Nephron (organoid): ENCODE results near the gene TRPV3.

Experiments
- H3K27ac Mint-ChIP-seq, 3 experiments: 2 replicates each; pipeline ENCODE4 v1.8.0; 2020; ENCODE audit warnings: mixed read lengths in 3 of 3, mild to moderate bottlenecking in 2 of 3, moderate library complexity in 1 of 3
- H3K27me3 Mint-ChIP-seq: 2 replicates; pipeline ENCODE4 v1.8.0; 2021; ENCODE audit warnings: low read depth, mild to moderate bottlenecking, moderate library complexity, mixed read lengths
- H3K36me3 Mint-ChIP-seq: 2 replicates; pipeline ENCODE4 v1.8.0; 2020; ENCODE audit warnings: low read depth, mixed read lengths
- H3K4me1 Mint-ChIP-seq: 2 replicates; pipeline ENCODE4 v1.8.0; 2020; ENCODE audit warnings: mixed read lengths
- H3K4me3 Mint-ChIP-seq, 3 experiments: 2 replicates each; pipeline ENCODE4 v1.8.0; 2020; ENCODE audit warnings: mild to moderate bottlenecking in 3 of 3, mixed read lengths in 3 of 3, moderate library complexity in 2 of 3
- H3K9me3 Mint-ChIP-seq: 2 replicates; pipeline ENCODE4 v1.8.0; 2020; ENCODE audit warnings: mixed read lengths
- TF ChIP-seq, protein P1 (sequence below), 3 experiments: fragments of 200-600 bp; sonication (generic); IDR thresholded peaks; one replicate each; pipeline ENCODE4 v1.5.0; 2021; ENCODE audit warnings: antibody characterized with exemption in 3 of 3; ENCODE audit not compliant: unreplicated experiment in 3 of 3

Gene TRPV3

GRCh38 chr17:3554440-3554839 is 3.2 kb downstream of the TRPV3 start:
- Mint-ChIP-seq H3K36me3 (no peaks in the 10 kb centered on the region), H3K27me3 (peaks cover 14% of the 10 kb centered on the region), H3K9me3 (peaks cover 5% of the 10 kb centered on the region), H3K27ac (no peak overlapping the region), H3K4me3 (no peak overlapping the region), H3K4me1 (no peaks in the 10 kb centered on the region)
- TF ChIP-seq, protein P1, sequence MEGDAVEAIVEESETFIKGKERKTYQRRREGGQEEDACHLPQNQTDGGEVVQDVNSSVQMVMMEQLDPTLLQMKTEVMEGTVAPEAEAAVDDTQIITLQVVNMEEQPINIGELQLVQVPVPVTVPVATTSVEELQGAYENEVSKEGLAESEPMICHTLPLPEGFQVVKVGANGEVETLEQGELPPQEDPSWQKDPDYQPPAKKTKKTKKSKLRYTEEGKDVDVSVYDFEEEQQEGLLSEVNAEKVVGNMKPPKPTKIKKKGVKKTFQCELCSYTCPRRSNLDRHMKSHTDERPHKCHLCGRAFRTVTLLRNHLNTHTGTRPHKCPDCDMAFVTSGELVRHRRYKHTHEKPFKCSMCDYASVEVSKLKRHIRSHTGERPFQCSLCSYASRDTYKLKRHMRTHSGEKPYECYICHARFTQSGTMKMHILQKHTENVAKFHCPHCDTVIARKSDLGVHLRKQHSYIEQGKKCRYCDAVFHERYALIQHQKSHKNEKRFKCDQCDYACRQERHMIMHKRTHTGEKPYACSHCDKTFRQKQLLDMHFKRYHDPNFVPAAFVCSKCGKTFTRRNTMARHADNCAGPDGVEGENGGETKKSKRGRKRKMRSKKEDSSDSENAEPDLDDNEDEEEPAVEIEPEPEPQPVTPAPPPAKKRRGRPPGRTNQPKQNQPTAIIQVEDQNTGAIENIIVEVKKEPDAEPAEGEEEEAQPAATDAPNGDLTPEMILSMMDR (IDR thresholded peaks at IDR 0.05; ENCODE audit: unreplicated experiment in 3 of 3): no peak

GRCh38 chr17:3553419-3554401 is 3.9 kb downstream of the TRPV3 start:
- Mint-ChIP-seq H3K27ac (no peak overlapping the region), H3K4me1 (no peaks in the 10 kb centered on the region), H3K4me3 (no peak overlapping the region), H3K9me3 (peaks cover 6% of the 10 kb centered on the region), H3K36me3 (no peaks in the 10 kb centered on the region), H3K27me3 (peaks cover 14% of the 10 kb centered on the region)
- TF ChIP-seq, protein P1 (IDR thresholded peaks at IDR 0.05; ENCODE audit: unreplicated experiment in 3 of 3): no peak

DNA sequence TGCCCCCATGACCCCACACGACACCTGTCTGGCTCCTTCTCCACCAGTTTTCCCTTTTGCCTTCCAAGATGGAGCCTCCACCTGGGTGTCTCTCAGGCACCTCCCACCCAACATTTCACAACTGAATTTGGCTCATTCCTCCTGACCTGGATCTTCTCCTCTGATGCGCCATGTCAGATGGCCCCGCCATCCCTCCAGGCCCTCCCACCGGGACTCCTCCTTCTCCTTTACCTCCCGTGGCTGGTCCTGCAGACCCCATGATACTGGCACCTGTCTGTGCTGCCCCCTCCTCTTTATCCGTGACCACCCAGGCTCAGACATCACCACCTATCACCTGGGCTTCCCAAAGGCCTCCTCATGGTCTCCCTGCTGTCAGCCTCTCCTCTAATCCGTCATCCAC is 4.7 kb downstream of the TRPV3 start:
- Mint-ChIP-seq H3K9me3 (peaks cover 6% of the 10 kb centered on the region), H3K36me3 (no peaks in the 10 kb centered on the region), H3K4me1 (no peaks in the 10 kb centered on the region), H3K27me3 (peaks cover 14% of the 10 kb centered on the region), H3K27ac (no peak overlapping the region), H3K4me3 (no peak overlapping the region)
- TF ChIP-seq, protein P1 (IDR thresholded peaks at IDR 0.05; ENCODE audit: unreplicated experiment in 3 of 3): no peak

DNA sequence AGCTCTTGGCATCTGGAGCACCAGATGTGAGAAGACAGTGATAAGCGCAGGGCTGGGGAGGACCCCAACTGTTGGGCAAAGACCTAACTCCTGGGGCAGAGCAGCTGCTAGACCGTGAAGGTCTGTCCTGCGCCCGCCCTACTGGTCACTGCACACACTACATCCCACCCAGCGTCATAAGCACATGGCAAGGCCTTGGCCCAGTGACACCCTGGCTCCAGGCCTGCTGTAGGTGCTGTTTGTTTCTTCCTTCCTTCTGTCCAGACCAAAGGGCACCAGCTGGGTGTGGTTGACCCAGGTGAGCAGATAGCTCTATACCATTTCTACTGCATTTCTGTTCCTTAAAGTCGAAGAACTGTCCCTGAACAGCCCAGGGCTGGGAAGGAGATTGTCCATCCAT is 6.4 kb downstream of the TRPV3 start:
- Mint-ChIP-seq H3K4me3 (no peak overlapping the region), H3K36me3 (no peaks in the 10 kb centered on the region), H3K9me3 (peaks cover 6% of the 10 kb centered on the region), H3K27me3 (peaks cover 19% of the 10 kb centered on the region), H3K27ac (no peak overlapping the region), H3K4me1 (no peaks in the 10 kb centered on the region)
- TF ChIP-seq, protein P1 (IDR thresholded peaks at IDR 0.05; ENCODE audit: unreplicated experiment in 3 of 3): no peak

DNA sequence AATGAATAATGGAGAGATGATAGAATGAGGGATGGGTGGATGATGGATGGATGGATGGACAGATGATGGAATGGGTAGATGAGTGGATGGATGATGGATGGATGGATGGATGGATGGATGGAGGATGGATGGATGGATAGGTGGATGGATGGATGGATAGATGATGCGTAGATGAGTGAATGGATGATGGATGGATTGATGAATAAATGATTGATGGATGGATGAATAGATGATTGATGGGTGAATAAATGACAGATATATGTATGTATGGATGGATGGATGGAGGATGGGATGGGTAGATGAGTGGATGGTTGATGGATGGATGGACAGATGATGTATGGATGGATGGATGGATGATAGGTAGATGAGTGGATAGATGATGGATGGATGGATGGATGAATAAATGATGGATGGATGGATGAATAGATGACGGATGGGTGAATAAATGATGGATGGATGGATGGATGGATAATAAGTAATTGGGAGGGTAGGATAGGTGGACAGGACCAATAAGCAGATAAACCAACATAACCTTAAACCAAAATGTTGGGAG is 7.9 kb downstream of the TRPV3 start:
- Mint-ChIP-seq H3K4me3 (no peak overlapping the region), H3K36me3 (no peaks in the 10 kb centered on the region), H3K4me1 (no peaks in the 10 kb centered on the region), H3K27me3 (peaks cover 16% of the 10 kb centered on the region), H3K27ac (no peak overlapping the region), H3K9me3 (peaks cover 6% of the 10 kb centered on the region)
- TF ChIP-seq, protein P1 (IDR thresholded peaks at IDR 0.05; ENCODE audit: unreplicated experiment in 3 of 3): no peak
